Ecto neural progenitor cell (in vitro differentiated cells): ENCODE measurements around the gene USP44.
"Not testable (repeated sequence)": the region's sequence is repeated elsewhere in the genome, so short reads cannot be mapped to it uniquely, and the experiment has no call there.

Experiments
- DNase-seq: peaks from one replicate; pipeline ENCODE4 v3.0.0-alpha.2; 2018; ENCODE audit warnings: low spot score

Gene USP44

DNA sequence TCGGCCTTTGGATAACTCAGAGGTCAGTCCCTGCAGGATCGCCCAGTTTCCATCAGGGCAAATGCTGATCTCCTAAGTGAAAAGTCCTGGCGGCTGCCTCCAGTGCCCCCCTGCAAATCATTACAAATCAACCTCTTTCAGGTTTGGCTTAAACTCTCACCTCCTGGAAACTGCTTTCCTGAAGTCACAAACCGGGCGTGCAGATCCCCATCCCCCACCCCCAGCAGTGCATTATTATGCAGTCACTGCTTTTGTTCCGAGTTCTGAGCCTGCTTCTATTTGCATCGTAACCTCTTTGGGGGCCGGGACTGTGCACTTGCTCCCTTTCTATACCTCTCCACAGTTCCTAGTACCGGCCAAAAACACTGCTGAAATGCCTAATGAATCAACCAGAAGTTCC lies at the start of gene USP44:
USP44 (minus strand) TSS at position 172 of the 400 bp plus-strand sequence. CDS start 17,220 bp downstream, outside the sequence.
- peak; percentile 71 for DNase-seq

DNA sequence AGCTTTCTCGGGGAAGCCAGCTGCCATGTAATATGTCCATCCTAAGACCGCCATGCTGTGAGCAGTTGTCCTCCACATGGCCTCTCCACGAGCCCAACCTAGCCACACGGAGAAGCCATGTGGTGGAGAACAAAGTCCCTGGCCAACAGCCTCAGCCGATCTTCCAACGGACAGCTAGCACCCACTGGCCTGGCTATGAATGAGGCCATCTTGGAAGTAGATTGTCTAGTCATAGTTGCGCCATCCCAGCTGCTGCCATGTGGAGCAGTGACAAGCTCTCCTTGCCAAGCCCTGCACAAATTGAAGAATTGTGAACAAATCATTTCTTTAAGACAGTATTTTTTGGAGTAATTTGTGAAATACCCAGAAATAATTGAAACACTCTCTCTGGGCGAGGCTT lies 49.3 kb upstream of the USP44 start:
- no peak for DNase-seq

DNA sequence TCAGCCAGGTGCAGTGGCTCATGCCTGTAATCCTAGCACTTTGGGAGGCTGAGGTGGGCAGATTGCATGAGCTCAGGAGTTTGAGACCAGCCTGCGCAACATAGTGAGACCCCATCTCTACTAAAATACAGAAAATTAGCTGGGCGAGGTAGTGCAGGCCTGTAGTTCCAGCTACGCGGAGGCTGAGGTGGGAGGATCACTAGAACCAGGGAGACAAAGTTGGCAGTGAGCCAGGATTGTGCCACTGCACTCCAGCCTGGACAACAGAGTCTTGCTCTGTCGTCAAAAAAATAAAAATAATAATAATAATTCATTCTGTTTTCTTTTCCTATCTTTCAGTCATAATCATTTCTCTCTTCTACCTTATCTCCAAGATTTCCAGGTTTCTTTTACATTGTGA lies 48.6 kb upstream of the USP44 start:
- no peak for DNase-seq

DNA sequence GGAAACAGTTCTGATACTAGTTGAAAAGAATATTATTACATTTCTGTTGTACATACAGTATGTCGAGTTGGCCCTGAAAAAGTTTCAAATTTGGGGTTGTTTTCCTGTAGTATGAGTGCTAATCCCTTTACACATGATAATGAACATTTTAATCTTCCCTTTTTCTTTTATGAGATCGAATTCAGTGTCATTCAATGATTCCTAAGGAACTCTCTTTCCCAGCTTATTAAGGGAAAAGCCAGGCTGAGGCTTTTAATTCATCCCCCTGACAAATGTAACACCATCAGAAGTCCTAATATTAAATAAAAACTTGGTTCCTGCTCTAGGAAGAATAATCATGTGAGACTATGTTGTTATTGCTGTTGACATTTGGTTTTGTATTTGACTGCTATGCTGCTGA lies 42.9 kb upstream of the USP44 start:
- no peak for DNase-seq

DNA sequence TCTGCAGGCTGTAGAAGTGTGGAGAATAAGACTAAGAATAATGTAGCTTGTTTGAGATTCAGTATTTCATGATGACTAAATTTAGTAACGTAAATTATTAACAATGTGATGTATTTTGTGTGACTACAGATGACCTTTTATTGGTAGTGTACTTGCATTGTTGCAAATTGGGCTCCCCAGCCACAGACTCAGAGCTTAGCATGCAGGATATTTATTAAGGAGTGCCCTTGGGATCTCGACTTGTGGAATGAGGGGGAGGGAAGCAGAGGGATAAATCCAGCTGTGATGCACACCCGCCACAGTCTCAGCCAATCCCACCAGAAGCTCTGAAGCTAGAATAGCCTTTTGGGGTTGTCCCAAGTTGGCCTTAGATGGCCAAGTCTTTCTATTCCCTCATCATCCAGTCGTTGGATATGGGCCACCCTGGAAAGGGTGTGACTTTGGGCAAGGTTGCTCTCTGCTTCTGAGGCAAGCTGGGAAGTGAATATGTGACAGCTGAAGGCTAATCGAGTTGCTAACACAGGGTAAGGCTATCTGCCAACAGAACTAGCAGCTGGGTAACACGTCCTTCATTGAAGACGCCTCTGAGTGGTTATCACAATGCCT lies 42.1 kb upstream of the USP44 start:
- DNase-seq = no peak

DNA sequence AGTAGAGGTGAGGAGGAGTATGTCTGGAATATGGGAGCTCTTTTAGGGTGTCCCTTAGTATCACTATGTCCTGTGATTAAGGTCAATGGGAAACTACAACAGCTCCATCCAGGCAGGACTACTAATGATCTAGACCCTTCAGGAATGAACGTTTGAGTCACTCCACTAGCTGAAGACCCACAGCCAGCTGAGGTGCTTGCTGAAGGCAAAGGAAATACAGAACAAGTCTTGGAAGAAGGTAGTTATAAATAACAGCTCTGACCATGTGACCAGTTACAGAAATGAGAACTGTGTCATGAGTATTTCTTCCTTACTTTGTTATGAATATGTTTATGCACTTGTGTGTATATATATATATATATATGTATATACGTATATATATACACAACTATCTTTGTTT lies 40.5 kb upstream of the USP44 start:
- DNase-seq = peak; percentile 3

DNA sequence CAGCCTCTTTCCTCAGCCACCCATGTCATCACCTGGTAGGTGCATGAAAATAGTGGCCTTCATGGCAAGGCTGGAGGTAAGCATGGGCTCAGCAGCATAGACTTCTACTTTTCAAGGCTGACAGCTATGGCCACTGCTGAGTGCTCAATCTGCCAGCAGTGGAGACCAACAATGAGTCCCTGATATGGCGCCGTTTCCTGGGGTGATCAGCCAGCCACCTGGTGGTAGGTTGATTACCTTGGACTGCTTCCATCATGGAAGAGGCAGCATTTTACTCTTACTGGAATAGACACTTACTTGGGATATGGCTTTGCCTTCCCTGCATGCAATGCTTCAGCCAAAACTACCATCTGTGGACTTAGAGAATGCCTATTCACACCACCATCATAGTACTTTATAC lies 39.5 kb upstream of the USP44 start:
- no peak for DNase-seq

DNA sequence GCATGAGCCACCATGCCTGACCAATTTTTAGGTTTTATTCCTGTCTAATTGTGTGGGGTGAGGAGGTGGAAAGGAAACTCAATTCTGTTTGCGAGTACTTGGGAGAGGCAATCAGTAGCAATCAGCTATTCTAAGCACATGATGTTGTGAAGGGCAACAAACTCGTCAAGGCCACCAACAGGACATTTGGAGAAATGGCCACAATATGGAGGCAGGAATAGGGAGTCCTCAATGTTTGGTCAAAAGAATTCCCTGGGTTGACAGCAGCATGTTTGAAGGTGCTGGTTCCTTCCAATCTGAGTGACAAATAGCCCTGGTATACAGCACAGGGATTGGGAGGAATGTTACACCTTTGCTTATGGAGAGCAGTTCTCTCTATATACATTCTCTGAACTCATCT lies 32.7 kb upstream of the USP44 start:
- DNase-seq = no peak

DNA sequence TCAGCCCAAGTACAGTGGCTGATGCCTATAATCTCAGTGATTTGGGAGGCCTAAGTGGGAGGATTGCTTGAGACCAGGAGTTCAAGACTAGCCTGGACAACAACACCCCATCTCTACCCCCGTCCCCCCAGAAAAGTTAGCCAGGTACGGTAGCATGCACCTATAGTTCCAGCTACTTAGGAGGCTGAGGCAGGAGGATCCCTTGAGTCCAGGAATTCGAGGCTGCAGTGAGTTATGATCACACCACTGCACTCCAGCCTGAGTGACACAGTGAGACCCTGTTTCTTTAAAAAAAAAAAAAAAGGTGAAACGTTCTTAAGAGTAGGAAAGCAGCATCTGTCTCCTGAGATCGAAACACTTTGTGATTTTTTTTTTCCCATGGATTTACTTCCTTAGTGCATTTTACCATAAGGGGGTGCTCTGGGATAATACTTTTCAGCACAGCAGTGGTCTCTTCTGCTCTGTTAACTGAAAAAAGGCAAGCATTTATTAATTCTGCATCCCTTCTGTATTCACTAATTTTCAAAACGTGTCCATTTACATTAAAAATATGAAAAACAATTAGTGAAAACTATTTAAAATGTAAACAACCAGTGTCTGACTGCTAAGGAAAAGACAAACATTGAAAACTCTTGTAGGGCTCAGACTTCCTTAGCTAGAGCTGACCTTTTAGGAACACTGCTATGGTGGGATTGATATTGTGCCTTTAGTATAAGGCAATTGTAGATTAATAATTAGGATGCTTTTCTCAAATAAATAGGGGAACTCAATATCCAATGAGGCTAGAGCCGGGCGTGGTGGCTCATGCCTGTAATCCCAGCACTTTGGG lies 31.2 kb upstream of the USP44 start:
- no peak for DNase-seq

DNA sequence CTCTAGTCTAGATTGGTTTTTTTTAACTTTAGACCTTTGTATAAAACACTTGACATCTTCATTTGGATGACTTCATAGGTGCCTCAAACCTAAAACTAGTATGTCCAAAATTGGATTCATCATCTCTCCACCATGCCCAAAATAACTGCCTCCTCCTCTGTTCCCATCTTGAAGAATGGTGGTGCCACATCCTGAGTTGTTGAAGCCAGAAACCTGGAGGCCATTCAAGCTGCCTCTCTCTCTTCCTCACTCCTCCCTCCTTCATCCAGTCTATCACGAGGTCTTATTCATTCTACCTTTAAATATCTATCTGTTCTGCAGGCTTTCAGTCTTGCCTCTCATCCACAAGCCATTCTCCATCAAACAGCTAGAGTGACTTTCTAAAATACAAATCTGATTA lies 26.5 kb upstream of the USP44 start:
- DNase-seq = no peak

DNA sequence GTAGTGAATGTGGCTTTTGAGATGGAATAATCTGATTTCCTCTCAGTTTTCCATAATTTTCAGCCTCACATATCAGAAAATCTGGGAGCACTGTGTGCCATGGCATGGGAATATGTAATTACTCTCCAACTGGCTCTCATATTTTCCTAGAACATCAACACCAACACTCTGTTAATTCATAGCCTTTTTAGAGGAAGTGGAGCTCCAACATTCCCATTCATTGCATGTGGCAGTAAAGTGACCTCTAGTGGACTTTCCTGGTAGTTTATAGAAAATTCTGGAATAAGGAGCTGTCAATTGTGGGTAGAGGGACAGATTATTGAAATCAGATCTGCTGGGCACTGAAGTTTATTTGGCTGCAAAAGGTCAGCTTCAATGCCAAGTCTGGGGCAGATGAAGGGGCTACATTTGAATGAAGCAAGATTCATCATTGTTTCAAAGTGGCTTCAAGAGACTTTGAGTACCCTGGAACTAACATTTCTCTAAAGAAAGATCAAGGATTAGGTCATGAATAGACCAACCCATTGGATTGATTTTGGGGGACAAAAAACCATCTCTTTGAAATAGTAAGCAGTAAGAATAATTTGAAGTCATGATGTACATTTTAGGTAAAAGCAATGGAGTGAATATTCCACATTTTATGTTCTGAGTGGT lies 23.6 kb upstream of the USP44 start:
- no peak for DNase-seq

DNA sequence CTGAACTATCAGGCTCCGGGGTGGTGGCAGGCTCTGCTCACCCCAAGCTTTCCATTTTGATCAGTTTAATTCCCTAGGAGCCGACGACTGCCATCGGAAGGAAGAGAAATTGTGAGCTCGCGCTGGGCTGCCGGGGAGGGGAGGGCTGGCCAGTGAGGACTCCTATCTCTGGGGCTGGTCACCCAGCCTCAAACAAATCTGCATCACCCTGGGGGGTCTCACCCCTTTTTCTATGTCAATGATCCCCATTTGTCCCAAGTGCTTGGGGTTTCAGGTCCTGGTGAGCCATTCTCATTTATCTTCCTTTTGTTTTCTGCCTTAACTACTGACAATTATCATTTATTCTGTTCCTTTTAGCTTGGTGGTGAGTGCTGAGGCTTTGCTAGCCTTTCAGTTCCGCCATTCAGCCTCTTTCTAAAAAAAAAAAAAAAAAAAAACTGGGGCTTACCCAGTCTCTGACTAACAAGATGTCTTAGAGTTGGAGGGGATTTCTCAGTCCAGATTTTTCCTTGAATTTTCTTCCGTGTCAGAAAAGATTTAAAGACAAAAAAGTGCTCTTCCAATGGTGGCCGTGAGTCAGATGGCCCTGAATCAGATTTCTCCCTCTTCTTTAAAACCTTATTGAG lies 22.8 kb upstream of the USP44 start:
- peak; percentile 60 for DNase-seq

DNA sequence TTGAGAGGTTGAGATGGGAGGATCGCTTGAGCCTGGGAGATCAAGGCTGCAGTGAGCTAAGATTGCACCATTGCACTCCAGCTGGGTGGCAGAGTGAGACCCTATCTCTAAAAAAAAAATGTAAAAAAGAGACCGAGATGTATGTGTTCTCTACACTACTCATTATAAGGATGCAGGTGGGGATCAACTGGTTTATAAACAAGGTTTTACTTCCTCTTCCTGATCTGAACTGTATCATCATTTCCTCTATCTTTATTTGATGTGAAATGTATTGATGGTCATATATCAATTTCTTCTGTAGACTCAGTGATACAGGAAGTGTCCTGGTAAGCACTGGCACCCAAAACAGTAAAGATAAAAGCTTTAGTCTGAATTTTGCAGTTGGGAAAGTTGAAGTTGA lies 20.1 kb upstream of the USP44 start:
- no peak for DNase-seq

DNA sequence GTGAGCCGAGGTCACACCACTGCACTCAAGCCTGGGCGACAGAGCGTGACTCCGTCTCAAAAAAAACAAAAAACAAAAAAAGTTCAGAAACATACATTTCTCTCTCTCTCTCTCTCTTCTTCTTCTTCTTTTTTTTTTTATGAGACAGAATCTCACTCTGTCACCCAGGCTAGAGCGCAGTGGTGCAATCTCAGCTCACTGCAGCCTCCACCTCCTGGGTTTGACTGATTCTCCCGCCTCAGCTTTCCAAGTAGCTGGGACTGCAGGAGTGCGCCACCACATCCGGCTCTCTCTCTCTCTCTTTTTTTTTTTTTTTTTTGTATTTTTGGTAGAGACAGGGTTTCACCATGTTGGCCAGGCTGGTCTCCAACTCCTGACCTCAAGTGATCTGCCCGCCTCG lies 16.8 kb upstream of the USP44 start:
- DNase-seq = not testable (repeated sequence)

DNA sequence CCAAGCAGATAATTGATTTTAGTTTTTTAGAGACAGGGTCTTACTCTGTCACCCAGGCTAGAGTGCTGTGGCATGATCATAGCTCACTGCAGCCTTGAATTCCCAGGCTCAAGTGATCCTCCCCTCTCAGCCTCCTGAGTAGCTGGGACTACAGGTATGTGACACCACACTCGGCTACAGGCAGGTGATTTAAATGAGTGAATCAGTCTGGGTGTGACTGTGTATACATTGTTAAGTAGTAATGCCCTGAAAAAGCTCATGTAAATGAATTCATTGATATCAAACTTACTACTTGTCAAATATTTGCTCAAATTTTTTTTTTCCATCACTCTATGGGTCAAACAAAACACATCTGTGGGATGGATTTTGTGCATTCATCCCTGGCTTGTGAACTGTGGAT lies 6.3 kb upstream of the USP44 start:
- no peak for DNase-seq

DNA sequence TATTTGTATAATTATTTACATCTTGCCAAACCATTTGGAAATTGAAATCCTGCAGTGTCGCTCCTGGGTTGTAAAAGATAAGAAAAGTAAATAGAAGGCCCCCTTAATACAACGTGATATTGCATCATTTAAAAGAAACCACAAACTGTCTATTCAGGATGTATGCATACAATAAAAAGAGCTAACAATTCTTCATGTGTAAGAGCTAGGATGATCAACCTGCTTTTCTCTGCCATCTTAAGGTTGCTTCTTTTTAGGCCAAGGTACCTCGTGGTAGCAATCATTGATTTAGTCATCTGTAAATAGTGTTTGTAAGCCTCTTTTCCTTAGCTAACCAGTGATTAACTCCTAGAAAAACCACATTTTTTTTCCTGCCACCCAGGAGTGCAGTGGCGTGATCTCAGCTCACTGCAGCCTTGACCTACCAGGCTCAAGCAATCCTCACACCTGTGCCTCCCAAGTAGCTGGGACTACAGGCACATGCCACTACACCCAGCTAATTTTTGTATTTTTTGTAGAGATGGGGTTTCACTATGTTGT lies 3.3 kb upstream of the USP44 start:
- DNase-seq = no peak

DNA sequence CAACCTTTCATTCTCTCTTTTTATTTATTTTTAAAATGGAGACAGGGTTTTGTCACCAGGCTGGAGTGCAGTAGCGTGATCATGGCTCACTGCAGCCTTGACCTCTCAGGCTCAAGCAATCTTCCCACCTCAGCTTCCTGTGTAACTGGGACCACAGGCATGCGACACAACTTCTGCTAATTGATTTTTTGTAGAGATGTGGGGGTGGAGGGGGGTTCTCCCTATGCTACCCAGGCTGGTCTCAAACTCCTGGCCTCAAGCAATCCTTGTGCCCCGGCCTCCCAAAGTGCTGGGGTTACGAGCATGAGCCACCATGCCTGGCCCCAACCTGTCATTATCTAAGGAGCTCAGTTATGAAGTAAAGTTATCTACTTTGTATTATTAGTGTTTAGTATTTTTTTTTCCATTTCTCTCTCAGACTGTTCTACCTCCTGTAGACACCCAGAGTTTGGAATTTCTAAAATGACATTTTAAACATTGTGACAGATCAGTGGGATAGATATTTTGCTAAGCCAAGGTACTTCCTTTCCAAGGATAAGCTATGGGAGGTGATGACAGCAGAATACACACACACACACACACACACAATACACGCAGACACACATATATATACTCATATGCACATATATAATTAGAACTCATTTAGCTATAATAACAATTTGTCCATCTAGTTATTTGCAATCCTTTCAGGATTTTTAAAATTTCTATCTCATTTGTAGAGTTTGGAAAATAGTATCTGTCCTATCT lies 2.1 kb upstream of the USP44 start:
- DNase-seq = no peak

DNA sequence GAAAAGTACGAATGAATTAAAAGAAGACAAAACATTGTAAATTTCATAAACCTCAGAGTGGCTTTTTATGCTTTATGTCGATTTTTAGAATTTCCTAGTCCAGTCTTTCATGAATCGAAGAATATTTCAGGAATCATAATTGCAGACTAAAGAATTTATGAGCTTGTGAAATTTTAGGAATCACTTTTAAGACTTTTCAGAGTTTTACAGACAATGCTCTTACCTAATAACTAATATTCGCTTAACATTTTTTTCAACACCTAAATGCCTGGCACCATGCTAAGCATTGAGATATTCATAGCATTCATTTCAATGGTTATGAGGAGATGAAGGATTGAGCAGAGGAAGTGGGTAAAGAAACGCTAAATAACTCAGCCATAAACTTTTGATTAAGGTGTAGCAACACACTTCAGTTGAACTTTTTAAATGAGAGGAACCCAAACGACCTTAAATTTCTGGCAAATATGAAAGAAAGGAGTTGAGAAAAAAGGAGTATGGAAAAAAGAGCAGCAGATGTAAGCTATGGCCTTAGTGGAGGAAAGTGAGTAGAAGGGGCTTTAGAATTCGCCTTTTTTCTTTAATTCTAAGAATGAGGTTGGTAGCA lies 739 bp upstream of the USP44 start:
- DNase-seq = no peak

DNA sequence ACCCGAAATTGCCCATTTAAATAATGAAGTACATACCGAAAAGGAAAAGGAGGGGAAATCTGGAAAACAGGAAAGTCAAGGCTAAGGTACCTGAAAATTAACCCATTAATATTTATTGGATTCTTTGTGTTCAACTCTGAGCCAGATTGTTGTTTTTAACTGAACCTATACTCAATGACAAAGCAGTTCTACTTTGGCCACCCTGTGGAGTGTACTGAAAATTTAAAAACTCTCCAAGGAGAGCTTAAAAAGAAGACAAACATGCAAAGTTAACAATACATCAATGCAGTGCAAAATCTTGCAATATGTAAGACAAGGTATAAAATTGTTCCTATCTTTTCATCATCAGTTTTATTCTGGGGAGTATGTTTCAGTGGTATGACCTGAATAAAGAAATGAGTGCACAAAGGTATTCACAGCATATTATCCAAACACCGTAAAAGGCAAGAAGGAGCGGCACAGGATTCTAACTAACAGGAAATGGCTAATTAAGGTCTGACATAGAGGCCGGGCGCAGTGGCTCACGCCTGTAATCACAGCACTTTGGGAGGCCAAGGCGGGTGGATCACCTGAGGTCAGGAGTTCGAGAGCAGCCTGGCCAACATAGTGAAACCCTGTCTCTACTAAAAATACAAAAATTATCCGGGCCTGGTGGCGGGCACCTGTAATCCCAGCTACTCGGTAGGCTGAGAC lies 1.7 kb downstream of the USP44 start:
- DNase-seq = no peak

DNA sequence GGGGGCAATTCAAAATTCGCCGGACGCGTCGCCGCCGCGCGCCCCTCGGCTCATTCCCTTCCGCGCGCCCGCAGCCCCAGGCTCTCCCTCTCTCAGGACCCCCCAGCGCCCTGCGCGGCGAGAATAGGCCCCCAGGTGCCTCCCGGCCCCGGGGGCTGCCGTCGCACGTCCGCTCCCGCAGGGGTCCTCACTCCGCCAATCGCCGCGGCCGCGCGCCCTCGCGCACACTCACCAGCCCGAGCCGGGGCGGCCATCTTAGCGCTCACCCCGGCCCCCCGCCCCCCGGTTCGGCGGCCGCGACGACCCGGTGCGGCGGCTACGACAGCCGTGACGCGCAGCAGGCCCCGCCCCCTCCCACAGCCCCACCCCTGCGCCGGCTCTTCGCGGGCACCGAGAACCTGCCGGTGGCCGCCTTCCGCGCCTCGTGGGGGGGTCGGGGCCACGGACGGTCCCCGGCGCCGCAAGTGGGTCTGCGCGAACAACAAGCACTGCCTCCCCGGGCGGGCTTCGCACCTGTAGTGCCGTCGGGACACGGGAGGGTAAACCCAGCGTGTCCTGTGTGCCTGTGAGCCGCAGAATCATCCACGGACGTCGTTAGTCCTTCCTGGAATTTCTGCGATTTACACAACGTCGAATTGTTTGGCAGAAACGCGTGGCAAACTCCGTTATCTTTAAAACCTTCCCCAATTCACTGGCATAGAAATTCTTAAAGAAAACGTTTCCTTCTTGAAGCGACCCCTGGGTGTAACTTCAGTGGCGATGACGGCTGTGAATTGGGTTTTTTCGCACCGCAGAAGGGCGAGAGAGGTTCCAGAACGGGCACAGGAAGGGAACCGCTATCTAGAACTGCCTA lies 2.5 kb downstream of the USP44 start:
- peak; percentile 91 for DNase-seq
